ENCODE measurements around the gene SEMA3G.

SEMA3G gene

DNA sequence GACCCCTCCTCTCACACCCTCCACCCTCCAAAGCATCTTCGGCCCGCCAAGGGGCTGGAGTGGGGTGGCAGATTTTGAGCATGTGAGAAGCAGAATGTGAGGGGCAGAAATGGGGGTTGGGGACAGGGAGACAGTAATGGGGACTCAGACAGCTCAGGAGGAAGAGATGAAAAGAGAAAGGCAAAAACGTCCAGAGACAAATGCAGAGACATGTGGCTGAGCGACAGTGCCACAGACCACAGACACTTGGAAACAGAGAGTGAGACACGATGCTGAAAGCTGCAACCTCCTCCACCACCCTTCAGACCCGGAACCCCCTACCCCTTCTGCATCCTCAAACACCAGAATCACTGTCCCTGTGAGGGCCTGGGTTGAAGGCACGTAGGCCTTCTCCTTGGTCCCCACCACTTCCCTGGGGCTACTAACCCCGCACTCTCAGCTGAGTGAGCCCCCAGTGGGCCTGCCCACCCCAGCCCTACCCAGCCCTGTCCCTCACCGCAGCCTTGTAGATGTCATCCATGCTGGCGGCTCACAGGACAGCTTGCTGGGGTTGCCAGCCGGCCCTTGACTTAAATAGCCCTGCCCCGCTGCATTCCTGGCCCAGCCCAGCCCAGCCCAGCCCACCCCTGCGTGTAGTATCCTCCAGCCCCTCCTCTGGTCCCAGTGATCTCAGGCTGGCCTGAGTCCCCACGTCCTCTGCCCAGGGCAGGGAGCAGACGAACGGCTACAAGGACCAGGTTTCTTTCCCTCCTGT lies 8.8 kb upstream of the SEMA3G start, which contains the start of gene TNNC1:
TSS of gene TNNC1 (minus strand) at position 546 of the 754 bp plus-strand sequence. CDS start at position 520, 26 bp downstream.
- DNase-seq: no peak

DNA sequence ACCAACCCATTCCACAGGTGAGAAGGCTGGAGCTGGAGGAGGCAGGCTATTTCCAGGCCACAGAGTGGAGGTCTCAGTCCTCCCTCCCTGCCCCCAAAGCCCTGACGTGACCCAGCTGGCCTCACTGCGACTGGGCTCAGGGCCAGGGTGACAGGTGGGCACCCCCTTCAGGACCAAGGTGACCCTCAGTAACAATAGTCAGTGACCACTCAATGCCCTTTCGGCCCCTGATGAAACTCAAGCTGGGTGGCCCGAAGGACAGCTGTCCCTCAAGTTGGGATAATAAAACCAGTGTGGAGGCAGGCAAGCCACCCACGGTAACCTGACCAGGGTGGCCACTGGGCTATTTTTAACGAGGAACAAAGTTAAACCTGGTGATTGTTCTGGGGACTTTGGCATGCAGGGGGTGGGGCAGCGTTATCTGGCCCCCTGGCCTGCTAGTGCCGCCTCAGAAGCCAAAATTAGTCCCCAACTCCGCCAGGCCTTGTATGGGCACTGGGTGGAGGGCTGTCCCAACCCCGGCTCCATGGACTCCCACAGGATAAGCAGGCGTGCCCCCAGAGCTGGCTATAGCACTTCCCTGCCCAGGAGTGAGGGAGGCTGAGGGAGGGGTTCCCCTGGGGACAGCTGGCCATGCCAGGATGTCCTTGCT lies 7.8 kb upstream of the SEMA3G start:
- DNase-seq: no peak

DNA sequence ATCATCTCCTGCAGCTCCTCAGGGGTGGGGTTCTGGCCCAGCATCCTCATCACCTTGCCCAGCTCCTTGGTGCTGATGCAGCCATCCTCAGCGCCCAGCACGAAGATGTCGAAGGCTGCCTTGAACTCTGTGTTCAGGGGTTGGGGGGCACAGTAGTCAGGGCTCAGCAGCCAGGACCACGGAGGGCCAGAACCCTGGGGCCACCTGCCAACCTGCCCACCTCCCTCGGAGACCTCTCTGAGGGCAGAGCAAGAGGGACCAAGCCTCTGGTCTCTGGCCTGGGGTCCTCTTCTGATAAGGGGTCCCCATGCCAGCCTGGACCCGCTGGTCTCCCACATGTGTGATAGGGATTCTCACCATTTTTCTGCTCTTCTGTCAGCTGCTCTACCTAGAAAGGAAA lies 7.2 kb upstream of the SEMA3G start:
- no peak for DNase-seq

DNA sequence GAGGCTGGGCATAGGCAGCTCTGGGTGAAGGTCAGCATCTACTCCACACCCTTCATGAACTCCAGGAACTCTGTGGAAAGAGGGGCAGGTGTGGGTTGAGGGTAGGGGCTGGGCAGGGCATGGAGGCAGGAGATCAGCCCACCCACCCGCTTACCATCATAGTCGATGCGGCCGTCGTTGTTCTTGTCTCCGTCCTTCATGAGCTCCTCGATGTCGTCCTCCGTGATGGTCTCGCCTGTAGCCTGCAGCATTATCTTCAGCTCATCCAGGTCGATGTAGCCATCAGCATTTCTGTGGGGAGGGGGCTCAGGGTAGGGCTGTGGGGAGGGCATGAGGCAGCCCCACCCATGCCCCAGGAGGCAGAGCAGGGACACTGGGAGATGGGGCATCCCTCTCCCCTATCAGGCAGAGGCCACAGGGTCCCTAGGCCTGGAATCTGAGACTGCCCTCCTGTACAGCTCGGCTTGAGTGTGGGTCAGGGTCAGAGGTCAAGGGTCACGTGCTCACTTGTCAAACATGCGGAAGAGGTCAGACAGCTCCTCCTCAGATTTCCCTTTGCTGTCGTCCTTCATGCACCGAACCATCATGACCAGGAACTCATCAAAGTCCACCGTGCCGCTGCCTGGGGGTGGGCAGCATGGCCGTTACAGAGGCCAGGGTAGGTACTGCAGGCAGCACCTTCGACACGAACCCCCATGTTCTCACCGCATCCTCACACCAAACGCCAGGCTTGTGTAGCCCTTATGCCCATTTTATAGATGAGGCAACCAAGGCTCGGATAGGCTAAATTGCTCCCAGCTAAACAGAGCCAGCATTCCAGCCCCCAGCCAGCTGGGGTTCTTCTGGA lies 6.6 kb upstream of the SEMA3G start:
- no peak for DNase-seq

DNA sequence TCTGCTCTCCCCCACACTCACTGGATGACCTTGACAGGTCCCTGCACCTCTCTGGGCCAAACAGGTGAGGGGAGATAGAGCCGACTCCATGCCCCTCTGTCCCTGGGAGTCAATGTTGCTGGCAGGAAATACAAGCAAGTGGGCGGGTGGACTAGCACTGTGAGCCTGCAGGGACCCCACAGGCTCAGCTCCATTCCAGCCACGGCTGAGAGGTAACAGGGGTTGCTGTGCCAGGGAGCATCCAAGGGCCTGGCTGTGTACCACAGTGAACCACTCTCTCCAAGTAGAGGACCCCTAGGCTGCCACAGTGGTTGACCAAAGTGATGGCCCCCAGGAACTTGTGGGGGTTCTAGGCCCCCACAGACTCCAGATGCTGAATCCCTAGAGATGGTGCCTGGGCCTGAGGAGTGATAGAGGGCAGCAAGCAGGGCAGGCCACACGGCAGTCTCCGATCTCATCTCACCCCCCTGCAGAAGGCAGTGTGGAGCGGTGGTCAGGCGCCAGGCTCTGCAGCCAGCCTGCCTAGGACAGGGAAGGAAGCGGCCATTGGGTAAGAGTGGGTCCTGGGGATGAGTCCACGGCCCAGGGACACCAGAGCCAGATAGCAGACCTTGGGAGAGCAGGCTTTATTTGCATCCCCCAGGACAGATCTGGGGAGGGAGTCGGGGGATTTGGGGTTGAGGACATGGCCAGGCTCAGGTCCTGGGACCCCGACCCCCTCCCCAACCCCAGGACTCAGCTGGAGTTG lies 5.8 kb upstream of the SEMA3G start:
- no peak for DNase-seq

DNA sequence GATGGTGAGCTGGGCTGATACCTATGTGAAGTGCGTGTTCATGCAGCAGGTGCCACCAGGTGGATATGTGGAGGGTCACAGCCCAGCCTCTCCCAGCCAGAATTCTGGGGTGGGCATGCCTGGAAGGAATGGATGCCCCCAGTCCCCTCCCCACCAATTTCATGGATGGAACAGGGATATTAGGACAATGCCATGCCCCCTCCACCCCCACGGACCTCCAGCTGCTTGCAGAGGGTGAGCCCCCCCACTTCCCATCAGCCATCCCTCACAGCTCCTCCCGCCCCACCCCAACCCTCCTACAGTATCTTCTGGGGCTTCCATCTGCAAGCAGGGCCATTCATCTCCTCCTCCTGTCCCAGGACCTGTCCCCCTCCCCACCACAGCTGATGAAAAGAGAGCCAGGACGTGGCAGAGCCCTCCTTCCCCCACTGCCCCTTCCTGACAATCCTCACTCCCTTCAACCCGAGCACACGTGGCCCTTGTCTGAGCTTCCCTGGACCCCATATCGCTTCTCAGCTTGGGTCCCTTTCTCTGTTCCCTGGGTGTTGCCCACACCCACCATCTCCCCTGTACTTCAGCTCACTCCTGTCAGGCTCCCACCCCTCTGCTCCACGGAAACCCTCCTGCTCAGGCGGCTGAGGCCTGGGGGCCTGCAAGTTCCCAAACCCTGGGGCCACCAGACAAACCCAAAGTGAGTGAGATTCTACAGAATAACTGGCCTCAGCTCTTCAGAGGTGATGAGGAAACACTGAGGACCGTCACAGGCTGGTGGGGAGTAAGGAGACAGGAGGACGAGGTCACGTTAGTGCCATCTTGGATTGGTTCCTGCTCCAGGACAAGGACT lies 2.8 kb upstream of the SEMA3G start:
- DNase-seq: no peak

DNA sequence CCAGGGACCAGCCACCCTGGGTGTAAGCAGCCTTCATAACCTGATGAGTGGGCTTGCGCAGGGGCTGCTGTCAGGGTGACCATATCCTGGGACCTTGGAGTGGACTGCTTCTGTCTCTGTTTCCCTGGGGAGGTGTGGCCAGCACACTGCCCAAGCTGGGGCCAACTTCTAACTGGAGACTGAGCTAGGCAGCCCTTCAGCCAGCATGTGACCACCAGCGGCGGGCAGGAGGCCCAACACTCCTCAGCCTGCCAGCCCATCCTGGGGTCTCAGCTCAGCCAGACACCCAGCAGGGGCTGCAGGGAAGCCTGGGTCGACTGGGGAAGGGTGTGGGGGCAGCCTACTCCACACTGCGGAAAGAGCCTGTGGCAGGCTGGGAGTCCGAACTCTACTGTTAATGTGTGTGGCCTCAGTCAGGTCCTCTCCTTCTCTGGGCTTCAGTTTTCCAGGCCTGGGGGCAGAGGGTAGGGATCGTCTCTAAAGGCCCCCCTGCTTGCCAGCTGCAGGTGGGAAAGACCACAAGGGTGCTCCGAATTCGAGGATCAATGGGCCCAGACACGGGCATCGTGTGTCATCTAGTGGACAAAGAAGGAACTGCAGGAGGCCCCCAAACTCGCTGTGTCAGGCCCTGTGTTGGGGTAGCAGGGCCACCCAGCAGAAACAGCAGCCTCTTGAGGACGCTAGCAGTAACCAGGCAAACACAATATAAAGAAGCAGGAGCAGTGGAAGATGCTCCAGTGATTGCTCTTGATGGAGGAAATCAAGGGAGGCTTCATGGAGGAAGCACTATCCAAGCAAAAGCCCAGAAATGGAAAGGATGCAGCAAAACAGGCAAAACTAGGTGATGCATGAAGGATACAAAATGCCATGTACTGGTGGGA lies 2.0 kb upstream of the SEMA3G start:
- peak; percentile 87 for DNase-seq

DNA sequence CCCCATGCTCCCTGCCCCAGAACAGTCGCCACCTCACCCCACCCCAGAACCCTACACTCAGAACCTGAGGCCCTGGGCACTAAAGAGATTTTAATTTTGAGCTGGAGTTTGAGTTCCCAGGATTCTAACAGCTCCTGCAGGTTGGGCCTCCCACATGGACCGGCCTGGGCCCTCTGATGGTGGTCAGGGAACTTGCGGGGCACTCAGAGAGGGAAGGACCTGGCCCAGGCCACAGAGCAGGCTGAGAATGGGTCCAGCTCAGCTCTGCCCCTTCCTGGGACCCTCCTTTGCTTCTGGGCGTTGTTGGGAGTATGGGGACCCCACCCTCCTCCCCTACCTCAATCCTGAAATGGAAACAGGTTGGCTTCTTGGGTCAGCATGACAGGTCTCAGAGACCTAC lies 1.1 kb upstream of the SEMA3G start:
- no peak for DNase-seq

DNA sequence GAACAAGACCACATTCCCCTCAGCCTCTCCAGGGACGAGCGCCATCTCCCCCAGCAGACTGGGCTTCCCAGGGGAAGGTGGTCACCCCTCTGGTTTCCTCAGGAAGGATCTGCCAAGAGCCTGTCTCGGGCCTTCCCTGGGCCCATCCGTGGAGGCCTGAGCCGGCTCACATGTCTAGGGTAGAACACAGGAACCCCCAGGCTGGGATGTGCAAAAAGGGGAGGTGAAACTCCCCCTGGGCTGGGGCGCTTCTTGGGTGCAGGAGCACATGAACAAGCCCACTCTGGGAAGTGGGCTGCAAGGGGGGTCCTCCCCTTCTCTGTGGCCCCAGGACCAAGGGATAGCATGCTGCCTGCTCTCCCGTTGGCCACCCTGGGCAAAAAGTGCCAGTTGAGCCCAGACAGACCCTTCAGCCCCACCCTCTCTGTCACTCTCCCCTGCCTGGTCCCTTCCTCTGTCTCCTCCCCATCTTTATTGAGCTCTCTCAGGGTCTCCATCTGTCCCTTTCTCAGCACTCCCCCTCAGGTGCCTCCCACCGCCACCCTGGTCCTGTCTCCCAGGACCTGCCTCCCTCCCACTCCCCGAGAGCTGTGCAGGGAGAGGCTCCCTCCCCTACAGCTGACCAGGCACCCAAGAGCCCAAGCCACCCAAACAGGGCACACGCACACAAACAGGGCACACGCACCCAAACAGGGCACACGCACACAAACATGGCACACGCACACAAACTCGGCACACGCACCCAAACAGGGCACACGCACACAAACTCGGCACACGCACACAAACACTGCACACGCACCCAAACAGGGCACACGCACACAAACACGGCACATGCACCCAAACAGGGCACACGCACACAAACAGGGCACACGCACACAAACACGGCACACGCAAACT lies 864 bp downstream of the SEMA3G start:
- no peak for DNase-seq

DNA sequence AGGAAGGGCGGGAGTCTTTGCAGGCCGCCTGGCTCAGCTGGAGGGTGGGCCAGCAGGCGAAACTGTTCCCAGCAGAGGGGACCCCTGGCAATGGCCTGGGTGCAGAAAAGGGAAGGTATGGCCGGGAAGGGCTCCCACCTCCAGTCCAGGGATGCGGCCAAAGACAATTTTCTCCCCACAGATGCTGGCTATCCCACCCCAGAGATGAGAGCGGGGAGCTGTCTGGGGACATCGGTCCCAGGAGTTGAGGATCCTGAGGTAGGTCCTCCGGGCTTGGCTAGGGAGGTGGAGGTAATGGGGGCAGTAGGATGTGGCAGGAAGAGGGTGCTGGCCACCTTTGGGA lies 1.7 kb downstream of the SEMA3G start:
- DNase-seq: no peak

DNA sequence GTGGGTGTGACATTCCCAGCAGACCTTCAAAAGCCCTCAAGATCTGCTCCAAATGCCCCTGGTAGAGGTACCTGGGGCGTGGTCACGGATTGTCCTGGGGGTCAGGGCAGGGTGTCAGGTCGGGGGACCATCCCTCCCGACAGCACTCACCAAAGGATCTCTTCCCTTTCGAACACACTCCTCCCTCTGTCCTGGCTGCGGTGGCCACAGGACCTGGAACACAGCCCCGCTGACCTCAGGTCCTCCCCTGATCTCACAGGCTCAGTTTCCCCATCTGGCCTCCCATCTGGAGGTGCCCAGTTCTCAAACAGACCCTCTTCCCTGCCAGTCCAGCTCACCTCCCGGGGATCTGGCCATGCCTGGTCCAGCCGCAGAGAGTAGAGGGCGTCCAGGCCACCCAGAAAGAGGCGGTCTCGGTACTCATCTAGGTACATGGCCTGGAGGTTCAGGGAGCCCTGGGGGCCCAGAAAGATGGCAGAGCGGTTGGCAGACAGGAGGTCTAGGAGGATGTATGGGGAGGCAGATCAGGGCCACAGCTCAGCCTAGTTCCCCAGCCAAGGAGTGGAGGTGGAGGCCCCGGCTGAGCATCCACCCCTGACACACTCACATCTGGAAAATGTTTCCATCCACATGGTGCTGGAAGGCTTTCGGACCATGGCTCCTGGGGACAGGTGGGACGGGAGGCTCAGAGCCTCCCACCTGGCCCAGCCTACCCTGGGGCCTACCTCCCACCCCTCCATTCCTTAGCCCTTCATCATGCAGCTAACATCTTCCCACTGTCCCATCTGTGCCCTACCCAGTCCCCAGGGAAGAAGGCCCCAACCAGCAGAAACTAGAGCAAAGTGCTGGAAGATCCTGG lies 2.3 kb downstream of the SEMA3G start:
- no peak for DNase-seq

DNA sequence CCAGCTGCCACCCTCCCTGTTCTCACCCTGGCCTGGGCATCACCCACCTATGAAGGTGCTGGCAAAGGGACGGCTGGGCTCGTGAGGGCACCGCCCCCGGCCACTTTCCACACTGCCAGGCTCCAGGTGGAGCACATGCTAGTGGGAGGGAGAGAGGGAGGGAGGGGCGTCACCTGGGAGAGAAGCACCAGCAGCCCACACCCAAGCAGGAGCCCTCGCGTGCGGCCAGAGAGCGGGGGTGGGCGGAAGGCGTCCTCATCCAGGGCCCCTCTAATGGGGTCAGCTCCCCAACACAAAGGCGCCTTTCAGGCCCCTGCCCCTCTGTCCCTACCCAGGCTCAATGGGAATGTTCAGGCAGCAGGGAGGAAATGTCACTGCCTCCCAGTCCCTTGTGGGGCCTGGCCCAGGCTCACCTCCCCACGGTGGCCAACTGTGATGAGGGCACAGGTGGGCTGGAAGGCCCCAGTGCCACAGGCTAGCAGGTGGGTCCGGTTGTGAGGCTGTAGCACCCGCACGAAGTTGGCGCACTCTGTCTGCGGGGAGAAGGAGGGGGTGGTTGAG lies 3.1 kb downstream of the SEMA3G start:
- no peak for DNase-seq

DNA sequence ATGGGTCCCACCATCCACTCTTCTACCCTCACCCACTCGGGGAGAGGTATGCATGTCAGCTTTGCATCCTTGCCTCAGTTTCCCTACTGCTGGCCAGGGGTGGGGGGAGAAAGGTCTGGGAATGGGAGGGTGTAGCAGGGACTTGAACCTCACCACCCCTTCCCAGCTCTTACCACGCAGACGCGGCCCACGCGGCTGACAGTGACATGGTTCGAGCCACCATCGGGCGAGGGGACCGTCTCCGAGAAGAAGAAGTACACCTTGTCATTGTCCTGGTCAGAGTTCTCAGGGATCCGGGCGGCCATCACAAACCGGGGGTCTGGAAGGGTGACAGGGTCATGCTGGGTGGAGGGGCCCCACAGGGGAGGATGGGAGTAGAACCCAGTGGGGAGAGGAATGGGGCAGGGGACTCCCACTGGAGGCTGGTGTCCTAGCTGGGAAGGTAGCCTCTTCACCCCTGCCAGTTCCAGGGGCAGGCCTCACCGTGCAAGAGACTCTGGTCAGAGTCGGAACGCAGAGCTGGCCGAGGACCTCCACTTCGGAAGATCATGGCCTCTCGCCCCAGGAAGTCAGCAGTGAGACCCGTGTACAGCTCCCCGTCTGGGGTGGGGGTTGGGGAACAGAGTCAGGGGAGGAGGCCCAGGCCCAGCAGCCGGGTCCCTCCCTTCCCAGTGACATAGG lies 3.7 kb downstream of the SEMA3G start:
- DNase-seq: no peak

DNA sequence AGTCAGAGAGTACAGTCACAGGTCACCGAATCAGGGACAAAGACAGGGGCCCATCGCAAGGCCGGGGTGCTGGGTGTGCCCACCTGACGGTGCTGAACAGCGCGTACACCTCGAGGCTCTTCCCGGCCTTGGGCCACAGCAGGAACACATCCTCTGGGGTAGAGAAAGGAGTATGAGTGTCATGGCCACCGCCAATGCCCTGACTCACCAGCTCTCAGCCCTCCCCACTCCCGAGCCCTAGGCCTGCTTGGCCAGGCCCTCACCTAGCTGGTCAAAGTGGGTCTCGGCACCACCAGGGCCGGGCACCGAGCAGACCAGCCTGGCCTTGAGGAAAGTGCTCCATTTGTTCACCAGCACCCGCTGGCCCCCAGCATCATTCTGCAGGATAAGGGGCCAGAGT lies 4.2 kb downstream of the SEMA3G start:
- no peak for DNase-seq

DNA sequence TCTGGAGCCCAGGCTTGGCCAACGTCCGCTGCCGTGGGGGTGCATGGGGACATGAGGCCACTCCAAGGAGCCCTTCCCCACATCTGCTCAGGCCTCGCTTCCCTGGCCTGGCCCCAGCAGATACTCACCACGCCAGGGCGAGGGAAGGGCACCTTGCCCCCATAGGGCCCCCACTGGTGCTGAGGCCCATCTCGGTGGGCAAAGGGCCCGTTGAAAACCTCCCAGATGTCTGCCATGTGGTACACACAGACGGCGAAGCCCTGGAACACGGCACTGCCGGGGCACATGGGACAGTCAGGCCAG lies 4.7 kb downstream of the SEMA3G start:
- DNase-seq: no peak

DNA sequence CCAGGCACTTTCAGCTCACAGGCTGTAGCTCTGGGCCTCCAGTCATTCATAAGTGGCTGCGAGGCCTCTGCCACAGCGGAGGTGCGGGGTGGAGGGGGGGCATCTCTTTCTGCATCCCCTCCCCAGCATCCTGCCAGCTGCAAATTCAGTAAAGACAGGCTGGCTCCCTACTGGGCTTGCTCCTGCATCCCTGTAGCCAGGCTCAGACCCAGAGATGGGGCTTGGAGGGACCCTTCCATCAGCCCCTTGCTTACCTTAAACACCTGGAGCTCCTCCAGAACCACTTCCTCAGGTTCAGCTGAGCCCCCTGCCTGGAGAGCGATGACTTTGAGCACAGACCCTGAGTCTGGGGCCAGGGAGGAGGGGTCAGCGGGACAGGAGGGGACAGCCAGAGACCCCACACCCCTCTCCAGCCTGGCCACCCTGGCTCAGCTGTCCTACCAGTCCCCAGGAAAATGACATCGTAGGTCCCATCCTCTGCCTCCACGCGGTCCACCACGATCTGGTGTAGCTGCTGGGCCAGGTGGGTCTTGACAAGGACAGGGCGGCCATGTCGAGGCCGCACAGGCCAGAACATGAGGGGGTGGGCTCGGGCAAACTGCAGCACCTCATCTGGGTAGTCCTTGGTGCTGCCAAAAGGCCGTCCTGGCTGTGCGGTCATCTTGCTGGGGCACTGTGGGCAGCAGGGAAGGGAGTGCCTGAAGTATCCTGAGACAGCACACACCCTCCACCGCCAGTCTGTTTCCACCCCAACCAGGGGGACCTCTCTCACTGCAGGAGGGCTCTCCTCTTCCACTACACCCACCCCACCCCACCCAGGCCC lies 5.3 kb downstream of the SEMA3G start:
- no peak for DNase-seq
